Left ventricle myocardium inferior (tissue), 1 donor: Measurements from ENCODE around the gene RBM18. TPM values are rescaled to one million over a fixed set of nuclear protein-coding genes. Genes with fewer than 3 reads are reported as not detected.

Experiments used
- DNase-seq: peaks from one replicate; pipeline ENCODE4 v3.0.0-alpha.2; 2020
- H3K27ac ChIP-seq: fragments of 200-600 bp; replicated peaks from 2 replicates; pipeline ENCODE4 v1.8.0; 2021
- H3K27me3 ChIP-seq: fragments of 200-600 bp; 2 replicates; pipeline ENCODE4 v1.8.0; 2021; ENCODE audit warnings: low read depth
- H3K36me3 ChIP-seq: fragments of 200-600 bp; 2 replicates; pipeline ENCODE4 v1.8.0; 2021
- H3K4me1 ChIP-seq: fragments of 200-600 bp; 2 replicates; pipeline ENCODE4 v1.8.0; 2021
- H3K4me3 ChIP-seq: fragments of 200-600 bp; 2 replicates; pipeline ENCODE4 v1.8.0; 2021; ENCODE audit warnings: mild to moderate bottlenecking, moderate library complexity
- H3K9me3 ChIP-seq: fragments of 200-600 bp; replicated peaks from 2 replicates; pipeline ENCODE4 v1.8.0; 2021
- CTCF ChIP-seq: fragments of 200-600 bp; IDR thresholded peaks from 2 replicates; pipeline ENCODE4 v1.8.0; 2021; ENCODE audit warnings: antibody characterized with exemption, mild to moderate bottlenecking, borderline replicate concordance
- intact Hi-C: fragments of 100-400 bp; cut with micrococcal nuclease; formaldehyde crosslinking; loops from one replicate; pipeline ENCODE4 v1.11.0; 2022
- total RNA-seq: library from RNA; stranded (reverse); fragmentation: NEBNext Ultra II Directional; extraction: Animal tissue kit (Norgen Biotek cat#: 25700); gene quantifications from one replicate; pipeline ENCODE4 v1.2.1, GENCODE V29; 2021
- donor health status: DM: no; HTN: yes; CAD: no; lungs with severe emphysema.

Gene RBM18
- total RNA-seq, 1 donor from 2014 or later: 40.7 TPM

- peaks cover 41% of the 10 kb centered on the region for H3K36me3 ChIP-seq
- TF ChIP-seq CTCF: no peak
- no peak for DNase-seq
- peak overlapping the region; percentile 20 for H3K27ac ChIP-seq
- H3K27me3 ChIP-seq: no peaks in the 10 kb centered on the region
- H3K4me3 ChIP-seq: no peak overlapping the region
- intact Hi-C loops: loop anchor here (10.0 kb wide), 1 partner anchor 86 kb away; no protein-coding TSS in a partner anchor
- no peaks in the 10 kb centered on the region for H3K9me3 ChIP-seq
- H3K4me1 ChIP-seq: peaks cover 58% of the 10 kb centered on the region
These were observed 5.7 kb downstream of the RBM18 start for GRCh38 chr9:122258886-122259415.

GRCh38 chr9:122256206-122256605 lies 8.4 kb downstream of the RBM18 start:
- Histone ChIP-seq H3K27me3 (no peaks in the 10 kb centered on the region), H3K36me3 (peaks cover 48% of the 10 kb centered on the region), H3K4me1 (peaks cover 56% of the 10 kb centered on the region), H3K9me3 (no peaks in the 10 kb centered on the region), H3K4me3 (no peak overlapping the region), H3K27ac (no peak overlapping the region)
- TF ChIP-seq CTCF: no peak
- no peak for DNase-seq
- intact Hi-C loops: loop anchor here (10.0 kb wide), 1 partner anchor 89 kb away; no protein-coding TSS in a partner anchor

- DNase-seq: no peak
- H3K27ac ChIP-seq: peak overlapping the region; percentile 75
- intact Hi-C loops: loop anchor here (10.0 kb wide), 1 partner anchor 90 kb away; no protein-coding TSS in a partner anchor
- H3K9me3 ChIP-seq: no peaks in the 10 kb centered on the region
- no peak overlapping the region for H3K4me3 ChIP-seq
- H3K4me1 ChIP-seq: peaks cover 51% of the 10 kb centered on the region
- no peaks in the 10 kb centered on the region for H3K27me3 ChIP-seq
- TF ChIP-seq CTCF: no peak
- peaks cover 48% of the 10 kb centered on the region for H3K36me3 ChIP-seq
These were observed 9.9 kb downstream of the RBM18 start for GRCh38 chr9:122254761-122255160.

GRCh38 chr9:122252796-122253195 lies 11.8 kb downstream of the RBM18 start:
- no peaks in the 10 kb centered on the region for H3K9me3 ChIP-seq
- H3K27ac ChIP-seq: peak overlapping the region; percentile 75
- no peak for TF ChIP-seq CTCF
- no peak for DNase-seq
- peaks cover 45% of the 10 kb centered on the region for H3K4me1 ChIP-seq
- no peak overlapping the region for H3K4me3 ChIP-seq
- peaks cover 46% of the 10 kb centered on the region for H3K36me3 ChIP-seq
- intact Hi-C loops: loop anchor here (10.0 kb wide), 1 partner anchor 92 kb away; no protein-coding TSS in a partner anchor
- H3K27me3 ChIP-seq: no peaks in the 10 kb centered on the region

GRCh38 chr9:122251351-122251750 lies 13.3 kb downstream of the RBM18 start:
- peaks cover 45% of the 10 kb centered on the region for H3K4me1 ChIP-seq
- intact Hi-C loops: loop anchor here (10.0 kb wide), 1 partner anchor 93 kb away; no protein-coding TSS in a partner anchor
- DNase-seq: no peak
- H3K27me3 ChIP-seq: no peaks in the 10 kb centered on the region
- H3K36me3 ChIP-seq: peaks cover 61% of the 10 kb centered on the region
- no peak for TF ChIP-seq CTCF
- no peaks in the 10 kb centered on the region for H3K9me3 ChIP-seq
- H3K27ac ChIP-seq: no peak overlapping the region
- H3K4me3 ChIP-seq: no peak overlapping the region
